VCaP (cell line): ENCODE data around the gene SNX33.
A peak's percentile ranks its signal among the peaks of the same experiment; 100 is the strongest.

Source experiments
- H3K27ac ChIP-seq: fragments of 450-650 bp; 2 replicates; pipeline ENCODE4 v1.5.1; 2017
- CTCF ChIP-seq: fragments of 450-650 bp; conservative IDR thresholded peaks from 2 replicates; pipeline ENCODE4 v1.5.1; 2017; ENCODE audit warnings: mild to moderate bottlenecking, moderate library complexity

The SNX33 gene, protein sequence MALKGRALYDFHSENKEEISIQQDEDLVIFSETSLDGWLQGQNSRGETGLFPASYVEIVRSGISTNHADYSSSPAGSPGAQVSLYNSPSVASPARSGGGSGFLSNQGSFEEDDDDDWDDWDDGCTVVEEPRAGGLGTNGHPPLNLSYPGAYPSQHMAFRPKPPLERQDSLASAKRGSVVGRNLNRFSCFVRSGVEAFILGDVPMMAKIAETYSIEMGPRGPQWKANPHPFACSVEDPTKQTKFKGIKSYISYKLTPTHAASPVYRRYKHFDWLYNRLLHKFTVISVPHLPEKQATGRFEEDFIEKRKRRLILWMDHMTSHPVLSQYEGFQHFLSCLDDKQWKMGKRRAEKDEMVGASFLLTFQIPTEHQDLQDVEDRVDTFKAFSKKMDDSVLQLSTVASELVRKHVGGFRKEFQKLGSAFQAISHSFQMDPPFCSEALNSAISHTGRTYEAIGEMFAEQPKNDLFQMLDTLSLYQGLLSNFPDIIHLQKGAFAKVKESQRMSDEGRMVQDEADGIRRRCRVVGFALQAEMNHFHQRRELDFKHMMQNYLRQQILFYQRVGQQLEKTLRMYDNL

GRCh38 chr15:75647370-75648155, at the start of gene SNX33:
TSS of gene SNX33 (plus strand) at chr15:75647912. CDS start at chr15:75649103, 1,191 bp downstream.
- H3K27ac ChIP-seq, result peak within 1 kb of the TSS; percentile 82
- TF ChIP-seq CTCF, result peak; percentile 83

DNA sequence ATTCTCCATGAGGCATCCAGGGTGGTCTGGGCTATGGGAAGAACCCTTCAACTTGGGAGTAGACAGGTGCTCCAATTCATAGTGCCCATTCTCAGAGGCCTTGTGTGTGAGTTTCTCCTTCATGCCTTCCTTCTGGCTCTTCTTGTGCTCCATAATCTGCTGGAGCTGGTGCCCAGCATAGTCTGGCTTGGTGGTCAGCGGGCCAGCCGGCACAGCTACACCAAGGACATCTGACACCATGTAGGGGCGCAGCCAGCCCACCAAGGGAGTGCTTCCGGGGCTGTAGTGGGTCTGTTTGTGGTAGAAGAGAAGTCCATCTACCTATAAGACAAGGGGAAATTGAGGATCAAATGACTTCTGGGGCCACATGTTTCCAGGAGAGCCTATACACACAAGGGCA, 49.4 kb upstream of the SNX33 start:
- TF ChIP-seq CTCF, result no peak
- 0 out of 2 replicates have a peak overlapping the region, but pooled peaks have one; percentile 1 for H3K27ac ChIP-seq

DNA sequence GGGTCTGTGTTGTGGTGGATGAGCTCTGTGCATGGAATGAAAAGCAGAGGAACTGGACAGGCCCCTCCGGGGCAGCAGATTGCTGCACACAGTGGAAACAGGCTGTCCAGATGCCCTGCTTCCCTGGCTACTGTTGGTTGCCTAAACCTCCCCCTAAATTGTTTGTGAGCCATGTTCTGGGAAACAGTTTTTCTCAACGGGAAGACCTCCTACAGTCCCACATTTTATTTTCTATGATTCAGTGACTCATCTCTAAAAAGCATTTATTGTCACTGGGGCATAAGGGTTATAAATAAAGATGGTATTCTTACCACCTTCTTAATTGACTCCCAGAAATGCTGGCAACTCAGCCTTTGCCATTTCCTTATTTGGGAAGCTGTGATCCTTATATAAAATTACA, 48.3 kb upstream of the SNX33 start:
- no peak for TF ChIP-seq CTCF

GRCh38 chr15:75606026-75606425, 41.7 kb upstream of the SNX33 start:
- H3K27ac ChIP-seq, result no peak overlapping the region
- no peak for TF ChIP-seq CTCF

More for the DNA sequence above, 48.3 kb upstream of the SNX33 start:
- no peak overlapping the region for H3K27ac ChIP-seq

GRCh38 chr15:75606711-75607699, 40.7 kb upstream of the SNX33 start:
- no peak overlapping the region for H3K27ac ChIP-seq
- TF ChIP-seq CTCF, result no peak

DNA sequence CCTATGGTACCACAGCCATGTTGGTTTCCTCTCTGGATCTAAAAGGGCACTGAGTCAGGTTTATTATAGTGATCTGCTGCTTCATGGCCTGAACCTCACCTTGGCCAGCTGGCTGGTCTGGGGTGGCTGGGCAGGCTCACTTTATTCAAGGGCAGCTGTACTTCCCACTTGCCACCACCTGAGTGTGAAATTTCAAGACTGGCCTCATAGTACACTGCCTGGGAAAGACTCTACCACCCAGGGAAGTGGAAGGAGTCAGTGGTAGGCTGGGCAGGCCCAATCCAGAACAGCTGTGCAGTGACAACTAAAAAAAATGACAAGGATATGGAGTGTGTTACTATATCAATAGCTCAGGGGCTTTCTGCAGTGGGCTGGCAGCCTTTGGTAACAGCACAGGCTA, 30.9 kb upstream of the SNX33 start:
- no peak overlapping the region for H3K27ac ChIP-seq
- TF ChIP-seq CTCF, result no peak
